NCI-H345 (cell line): Measurements from ENCODE around the gene TPP1.
A peak's percentile ranks its signal among the peaks of the same experiment; 100 is the strongest.

Experiments used
- DNase-seq: peaks from one replicate; lab custom pipeline; 2025; lab: John Stamatoyannopoulos, UW

Gene TPP1

GRCh38 chr11:6611092-6611962, 7.9 kb downstream of the TPP1 start:
- no peak for DNase-seq

- no peak for DNase-seq
Measured at GRCh38 chr11:6610591-6610990, 8.6 kb downstream of the TPP1 start.

GRCh38 chr11:6609502-6610015, 9.7 kb downstream of the TPP1 start:
- DNase-seq = no peak

GRCh38 chr11:6608726-6609501, 10.3 kb downstream of the TPP1 start:
- DNase-seq = no peak

GRCh38 chr11:6608011-6608410, 11.2 kb downstream of the TPP1 start:
- no peak for DNase-seq

GRCh38 chr11:6607190-6607795, 11.9 kb downstream of the TPP1 start:
- no peak for DNase-seq

GRCh38 chr11:6606471-6607189, 12.6 kb downstream of the TPP1 start:
- DNase-seq = no peak

- DNase-seq = no peak
Measured at GRCh38 chr11:6604790-6605189, 14.4 kb downstream of the TPP1 start.

- peak; percentile 51 for DNase-seq
Measured at GRCh38 chr11:6604081-6604626, 15.1 kb downstream of the TPP1 start.

GRCh38 chr11:6603287-6604080, 15.7 kb downstream of the TPP1 start, which contains the start of the genes ILK and RRP8:
Gene ILK (plus strand): TSS chr11:6603774. CDS start chr11:6604272, 498 bp downstream.
Gene RRP8 (minus strand): TSS chr11:6603616. CDS start chr11:6603502, 114 bp downstream.
- peak; percentile 84 for DNase-seq

GRCh38 chr11:6602096-6602940, 16.9 kb downstream of the TPP1 start:
- DNase-seq = no peak

- DNase-seq = no peak
Measured at GRCh38 chr11:6601041-6601461, 18.2 kb downstream of the TPP1 start.

GRCh38 chr11:6599881-6600390, 19.3 kb downstream of the TPP1 start:
- no peak for DNase-seq

GRCh38 chr11:6599449-6599848, 19.8 kb downstream of the TPP1 start:
- no peak for DNase-seq

GRCh38 chr11:6598555-6598954, 20.7 kb downstream of the TPP1 start:
- no peak for DNase-seq

GRCh38 chr11:6596239-6596877, 22.9 kb downstream of the TPP1 start:
- no peak for DNase-seq

- no peak for DNase-seq
Measured at GRCh38 chr11:6594142-6594768, 25.0 kb downstream of the TPP1 start.

- no peak for DNase-seq
Measured at GRCh38 chr11:6588018-6588417, 31.2 kb downstream of the TPP1 start.
